ENCODE measurements around the gene PRKN.
A peak's percentile ranks its signal among the peaks of the same experiment; 100 is the strongest.

The PRKN gene

GRCh38 chr6:161696801-161697200 lies 1030.8 kb downstream of the PRKN start:
- Histone ChIP-seq H2BK12ac (ENCODE audit: low read length in 2 of 2) (no peak overlapping the region), H3K18ac (ENCODE audit: low read depth in 1 of 2, low read length in 2 of 2) (no peak overlapping the region), H3K4ac (ENCODE audit: low read depth in 1 of 2, low read length in 2 of 2) (no peak overlapping the region), H3K9ac (ENCODE audit: low read length) (no peak overlapping the region), H4K8ac (ENCODE audit: low read length) (no peak overlapping the region), H3K36me3 (ENCODE audit: control insufficient read depth in 1 of 2, insufficient read depth in 2 of 2, low read depth in 1 of 2, low read length in 2 of 2) (no peaks in the 10 kb centered on the region), H3K4me2 (ENCODE audit: low read length, poor library complexity, severe bottlenecking) (no peak overlapping the region), H2BK15ac (ENCODE audit: low read depth, poor library complexity, severe bottlenecking) (no peak overlapping the region), H3K27me3 (ENCODE audit: control insufficient read depth in 1 of 2, insufficient read depth in 1 of 2, low read length in 2 of 2) (no peaks in the 10 kb centered on the region), H2BK5ac (ENCODE audit: low read depth, low read length, poor library complexity, severe bottlenecking) (no peak overlapping the region), H3K14ac (ENCODE audit: low read length in 2 of 2) (no peak overlapping the region), H3K79me1 (replicated peaks; ENCODE audit: low read length, poor library complexity, severe bottlenecking) (no peaks in the 10 kb centered on the region), H4K91ac (ENCODE audit: low read length) (no peak overlapping the region), H2AK5ac (ENCODE audit: low read length, severe bottlenecking) (no peak overlapping the region), H3K23ac (ENCODE audit: low read length in 2 of 2) (no peak overlapping the region), H3K9me3 (ENCODE audit: control insufficient read depth, low read length) (no peaks in the 10 kb centered on the region), H3K4me3 (ENCODE audit: insufficient read depth in 1 of 2, low read depth in 1 of 2, low read length in 2 of 2) (no peak overlapping the region), H2BK120ac (ENCODE audit: low read depth, low read length) (no peak overlapping the region), H3K4me1 (ENCODE audit: control insufficient read depth, insufficient read depth, low read depth, low read length) (no peaks in the 10 kb centered on the region), H2AFZ (ENCODE audit: low read depth, low read length) (no peak overlapping the region), H3K27ac (ENCODE audit: low read length, poor library complexity, severe bottlenecking) (no peak overlapping the region)
- 90% methylated on average over 1 of the region's 2 CpGs for WGBS
- DNase-seq = no peak

- no peak overlapping the region for H2BK12ac ChIP-seq (ENCODE audit: low read length in 2 of 2)
- H3K9ac ChIP-seq (ENCODE audit: low read length) = no peak overlapping the region
- H3K79me1 ChIP-seq (replicated peaks; ENCODE audit: low read length, poor library complexity, severe bottlenecking) = no peaks in the 10 kb centered on the region
- H3K4me2 ChIP-seq (ENCODE audit: low read length, poor library complexity, severe bottlenecking) = no peak overlapping the region
- no peak overlapping the region for H2AFZ ChIP-seq (ENCODE audit: low read depth, low read length)
- H3K23ac ChIP-seq (ENCODE audit: low read length in 2 of 2) = no peak overlapping the region
- H3K27ac ChIP-seq (ENCODE audit: low read length, poor library complexity, severe bottlenecking) = no peak overlapping the region
- no peaks in the 10 kb centered on the region for H3K36me3 ChIP-seq (ENCODE audit: control insufficient read depth in 1 of 2, insufficient read depth in 2 of 2, low read depth in 1 of 2, low read length in 2 of 2)
- no peak overlapping the region for H2BK120ac ChIP-seq (ENCODE audit: low read depth, low read length)
- no peak overlapping the region for H3K18ac ChIP-seq (ENCODE audit: low read depth in 1 of 2, low read length in 2 of 2)
- no peak overlapping the region for H2BK15ac ChIP-seq (ENCODE audit: low read depth, poor library complexity, severe bottlenecking)
- H3K4me3 ChIP-seq (ENCODE audit: insufficient read depth in 1 of 2, low read depth in 1 of 2, low read length in 2 of 2) = no peak overlapping the region
- H3K14ac ChIP-seq (ENCODE audit: low read length in 2 of 2) = no peak overlapping the region
- peak; percentile 2 for DNase-seq
- H4K91ac ChIP-seq (ENCODE audit: low read length) = no peak overlapping the region
- H3K4ac ChIP-seq (ENCODE audit: low read depth in 1 of 2, low read length in 2 of 2) = no peak overlapping the region
- no peak overlapping the region for H2BK5ac ChIP-seq (ENCODE audit: low read depth, low read length, poor library complexity, severe bottlenecking)
- H3K9me3 ChIP-seq (ENCODE audit: control insufficient read depth, low read length) = no peaks in the 10 kb centered on the region
- H4K8ac ChIP-seq (ENCODE audit: low read length) = no peak overlapping the region
- H3K4me1 ChIP-seq (ENCODE audit: control insufficient read depth, insufficient read depth, low read depth, low read length) = no peaks in the 10 kb centered on the region
- no peak overlapping the region for H2AK5ac ChIP-seq (ENCODE audit: low read length, severe bottlenecking)
- H3K27me3 ChIP-seq (ENCODE audit: control insufficient read depth in 1 of 2, insufficient read depth in 1 of 2, low read length in 2 of 2) = no peaks in the 10 kb centered on the region
- 44% methylated on average over 3 of the region's 3 CpGs for WGBS
These were observed 1032.6 kb downstream of the PRKN start for GRCh38 chr6:161694995-161695394.

- H3K4me1 ChIP-seq (ENCODE audit: control insufficient read depth, insufficient read depth, low read depth, low read length) = peaks cover 2% of the 10 kb centered on the region
- no peak overlapping the region for H4K91ac ChIP-seq (ENCODE audit: low read length)
- no peak overlapping the region for H2AK5ac ChIP-seq (ENCODE audit: low read length, severe bottlenecking)
- H3K36me3 ChIP-seq (ENCODE audit: control insufficient read depth in 1 of 2, insufficient read depth in 2 of 2, low read depth in 1 of 2, low read length in 2 of 2) = no peaks in the 10 kb centered on the region
- H3K18ac ChIP-seq (ENCODE audit: low read depth in 1 of 2, low read length in 2 of 2) = no peak overlapping the region
- H3K14ac ChIP-seq (ENCODE audit: low read length in 2 of 2) = no peak overlapping the region
- H4K8ac ChIP-seq (ENCODE audit: low read length) = no peak overlapping the region
- DNase-seq = no peak
- H3K4me2 ChIP-seq (ENCODE audit: low read length, poor library complexity, severe bottlenecking) = no peak overlapping the region
- H3K4me3 ChIP-seq (ENCODE audit: insufficient read depth in 1 of 2, low read depth in 1 of 2, low read length in 2 of 2) = no peak overlapping the region
- H3K4ac ChIP-seq (ENCODE audit: low read depth in 1 of 2, low read length in 2 of 2) = no peak overlapping the region
- H2AFZ ChIP-seq (ENCODE audit: low read depth, low read length) = no peak overlapping the region
- H3K79me1 ChIP-seq (replicated peaks; ENCODE audit: low read length, poor library complexity, severe bottlenecking) = no peaks in the 10 kb centered on the region
- no peak overlapping the region for H3K27ac ChIP-seq (ENCODE audit: low read length, poor library complexity, severe bottlenecking)
- H2BK120ac ChIP-seq (ENCODE audit: low read depth, low read length) = no peak overlapping the region
- 73% methylated on average over 3 of the region's 4 CpGs for WGBS
- no peak overlapping the region for H3K23ac ChIP-seq (ENCODE audit: low read length in 2 of 2)
- H3K9ac ChIP-seq (ENCODE audit: low read length) = no peak overlapping the region
- H2BK15ac ChIP-seq (ENCODE audit: low read depth, poor library complexity, severe bottlenecking) = no peak overlapping the region
- no peaks in the 10 kb centered on the region for H3K27me3 ChIP-seq (ENCODE audit: control insufficient read depth in 1 of 2, insufficient read depth in 1 of 2, low read length in 2 of 2)
- H2BK12ac ChIP-seq (ENCODE audit: low read length in 2 of 2) = no peak overlapping the region
- H2BK5ac ChIP-seq (ENCODE audit: low read depth, low read length, poor library complexity, severe bottlenecking) = no peak overlapping the region
- no peaks in the 10 kb centered on the region for H3K9me3 ChIP-seq (ENCODE audit: control insufficient read depth, low read length)
These were observed 1040.9 kb downstream of the PRKN start for GRCh38 chr6:161686655-161687054.

DNA sequence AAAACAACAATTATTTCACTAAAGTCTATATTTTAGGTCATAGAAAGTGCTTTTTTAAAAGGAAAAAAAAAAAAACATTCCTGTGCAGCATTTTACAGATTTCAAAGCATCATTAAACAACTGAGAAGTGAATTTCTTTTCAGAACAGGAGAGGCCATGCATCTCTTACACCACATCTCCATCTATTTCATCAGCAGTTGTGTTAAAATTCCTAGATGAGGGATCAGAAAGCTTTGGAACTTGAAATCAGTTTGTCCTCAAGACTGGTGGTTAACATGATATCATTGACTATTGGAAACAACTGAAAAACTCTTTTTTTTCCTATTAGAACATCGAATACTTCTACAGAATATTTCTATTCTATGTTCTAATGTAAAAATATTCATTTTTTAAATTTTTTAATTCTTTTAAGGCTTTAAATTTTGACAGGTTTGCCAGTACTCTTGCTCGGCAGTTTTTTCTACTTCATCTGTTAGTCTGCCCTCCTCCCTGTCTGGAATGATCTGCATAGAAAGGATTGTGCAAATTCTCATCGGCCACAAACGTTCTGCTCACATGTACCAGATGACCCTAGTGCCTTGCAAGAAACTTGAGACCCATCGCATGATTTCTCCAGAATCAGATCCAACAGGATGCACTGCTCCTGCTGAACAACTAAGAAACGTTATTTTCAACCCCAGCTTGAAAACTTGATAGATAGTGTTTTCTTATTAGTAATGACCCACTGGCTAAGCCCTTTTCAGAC lies 1042.7 kb downstream of the PRKN start:
- Histone ChIP-seq H3K4ac (ENCODE audit: low read depth in 1 of 2, low read length in 2 of 2) (no peak overlapping the region), H3K18ac (ENCODE audit: low read depth in 1 of 2, low read length in 2 of 2) (no peak overlapping the region), H3K4me1 (ENCODE audit: control insufficient read depth, insufficient read depth, low read depth, low read length) (peaks cover 2% of the 10 kb centered on the region), H2AFZ (ENCODE audit: low read depth, low read length) (no peak overlapping the region), H3K14ac (ENCODE audit: low read length in 2 of 2) (no peak overlapping the region), H3K9me3 (ENCODE audit: control insufficient read depth, low read length) (no peaks in the 10 kb centered on the region), H3K27ac (ENCODE audit: low read length, poor library complexity, severe bottlenecking) (no peak overlapping the region), H2BK5ac (ENCODE audit: low read depth, low read length, poor library complexity, severe bottlenecking) (no peak overlapping the region), H3K9ac (ENCODE audit: low read length) (no peak overlapping the region), H4K8ac (ENCODE audit: low read length) (no peak overlapping the region), H3K36me3 (ENCODE audit: control insufficient read depth in 1 of 2, insufficient read depth in 2 of 2, low read depth in 1 of 2, low read length in 2 of 2) (no peaks in the 10 kb centered on the region), H2BK120ac (ENCODE audit: low read depth, low read length) (no peak overlapping the region), H3K79me1 (replicated peaks; ENCODE audit: low read length, poor library complexity, severe bottlenecking) (no peaks in the 10 kb centered on the region), H3K4me3 (ENCODE audit: insufficient read depth in 1 of 2, low read depth in 1 of 2, low read length in 2 of 2) (no peak overlapping the region), H3K4me2 (ENCODE audit: low read length, poor library complexity, severe bottlenecking) (no peak overlapping the region), H4K91ac (ENCODE audit: low read length) (no peak overlapping the region), H2BK15ac (ENCODE audit: low read depth, poor library complexity, severe bottlenecking) (no peak overlapping the region), H3K27me3 (ENCODE audit: control insufficient read depth in 1 of 2, insufficient read depth in 1 of 2, low read length in 2 of 2) (no peaks in the 10 kb centered on the region), H2BK12ac (ENCODE audit: low read length in 2 of 2) (no peak overlapping the region), H2AK5ac (ENCODE audit: low read length, severe bottlenecking) (no peak overlapping the region), H3K23ac (ENCODE audit: low read length in 2 of 2) (no peak overlapping the region)
- WGBS = 84% methylated on average over 4 of the region's 6 CpGs
- no peak for DNase-seq
